NCI-H2081 treated with DMSO at 0.1 percent for 48 hours (cell line): ENCODE measurements around the gene COL3A1.

ENCODE experiments used
- DNase-seq: peaks from one replicate; lab custom pipeline; 2025; lab: John Stamatoyannopoulos, UW

COL3A1 gene

DNA sequence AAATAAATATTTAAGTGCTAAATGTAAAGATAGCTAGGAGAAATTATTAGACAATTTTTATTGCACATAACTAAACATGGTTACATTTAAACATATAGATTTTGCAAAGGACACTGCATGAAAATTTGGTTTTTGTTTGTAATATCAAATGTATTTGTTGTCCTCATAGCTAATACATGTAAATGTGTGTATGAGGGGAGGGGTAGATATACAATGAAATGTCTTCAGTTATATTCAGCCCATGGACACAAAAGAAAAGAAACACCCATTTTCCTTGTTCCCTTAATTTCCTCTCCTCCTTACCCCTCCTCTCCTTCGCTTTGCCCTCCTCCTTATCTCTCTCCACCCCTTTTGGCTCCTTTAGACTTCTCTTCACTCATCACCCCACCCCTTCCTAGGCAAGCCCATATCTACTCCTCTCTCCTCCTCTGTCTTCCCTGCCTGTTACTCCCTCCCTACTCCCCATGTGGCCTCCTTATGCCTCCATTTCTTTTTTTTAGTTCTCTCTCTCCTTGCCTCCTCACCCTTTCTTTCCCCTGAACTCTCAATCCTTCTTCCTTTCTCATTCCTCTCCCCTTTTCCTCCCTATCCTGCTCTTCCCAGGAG, 1.4 kb downstream of the COL3A1 start:
- DNase-seq: no peak

DNA sequence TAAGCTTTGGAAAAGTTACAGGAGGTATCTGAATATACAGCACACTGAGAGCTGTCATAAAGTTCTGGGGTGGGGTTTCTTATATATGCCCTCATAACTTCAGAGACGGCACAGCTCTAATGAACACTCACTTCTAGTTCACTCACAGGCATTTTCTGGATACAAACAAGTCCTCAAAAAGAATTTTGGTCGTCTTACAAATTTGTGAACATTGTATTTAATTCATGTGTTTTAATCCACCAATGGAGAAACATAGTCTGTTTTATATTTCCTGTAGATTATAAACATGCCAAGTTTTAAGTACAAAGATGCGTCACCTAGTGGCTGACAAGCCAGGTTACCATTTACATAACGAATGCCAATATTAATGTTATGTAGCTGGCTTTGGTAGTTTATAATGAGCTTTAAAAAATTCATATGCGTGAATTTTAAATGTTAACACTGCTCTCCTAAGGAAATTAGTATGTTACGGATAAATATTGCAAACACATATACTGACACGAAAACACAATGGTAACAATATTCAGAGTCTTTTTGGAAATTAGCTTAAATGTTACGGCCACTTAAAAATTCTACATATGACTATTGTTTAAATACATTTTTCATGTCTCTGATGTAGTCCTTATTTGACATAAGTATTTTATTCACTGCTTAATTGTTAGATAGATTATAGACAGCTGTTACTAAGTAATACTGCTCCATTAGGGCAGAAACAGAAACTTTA, 2.5 kb downstream of the COL3A1 start:
- no peak for DNase-seq

GRCh38 chr2:188977317-188977716, 3.1 kb downstream of the COL3A1 start:
- no peak for DNase-seq

DNA sequence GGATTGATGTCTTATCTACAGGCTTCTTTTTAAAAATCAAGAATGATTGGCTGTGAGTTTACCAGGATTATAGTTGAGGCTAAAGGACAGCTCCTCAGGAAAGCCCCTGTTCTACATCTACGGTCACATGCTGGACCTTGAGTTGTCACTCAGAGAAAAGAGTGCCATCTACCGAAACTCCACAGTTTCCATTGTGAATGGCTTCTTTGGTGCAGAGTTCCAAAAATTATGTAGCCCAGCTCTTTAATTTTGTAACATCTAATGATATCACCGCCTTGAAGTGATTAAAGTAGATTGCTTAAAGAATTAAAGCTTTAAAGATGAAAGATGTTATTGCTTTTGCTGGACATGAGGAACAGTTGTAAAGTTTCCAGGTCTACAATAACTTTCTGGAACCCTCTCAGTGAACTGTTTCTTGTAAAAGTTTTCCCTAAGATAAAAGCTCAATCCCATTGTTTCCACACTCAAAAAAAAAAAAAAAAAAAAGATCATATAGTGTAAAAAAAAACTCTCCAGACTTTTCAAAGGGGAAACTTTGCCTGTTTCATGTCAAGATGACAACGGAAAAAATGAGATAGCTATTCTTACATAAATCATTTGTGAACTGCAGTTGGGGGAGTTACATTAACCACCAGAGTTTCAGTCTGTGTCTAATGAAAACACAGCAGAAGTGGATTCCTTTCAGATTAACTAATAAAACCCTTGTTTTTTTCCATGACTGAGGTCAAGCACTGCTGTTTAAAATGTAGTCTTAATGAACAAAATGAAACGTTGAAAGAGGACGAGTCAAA, 4.3 kb downstream of the COL3A1 start:
- DNase-seq: no peak

DNA sequence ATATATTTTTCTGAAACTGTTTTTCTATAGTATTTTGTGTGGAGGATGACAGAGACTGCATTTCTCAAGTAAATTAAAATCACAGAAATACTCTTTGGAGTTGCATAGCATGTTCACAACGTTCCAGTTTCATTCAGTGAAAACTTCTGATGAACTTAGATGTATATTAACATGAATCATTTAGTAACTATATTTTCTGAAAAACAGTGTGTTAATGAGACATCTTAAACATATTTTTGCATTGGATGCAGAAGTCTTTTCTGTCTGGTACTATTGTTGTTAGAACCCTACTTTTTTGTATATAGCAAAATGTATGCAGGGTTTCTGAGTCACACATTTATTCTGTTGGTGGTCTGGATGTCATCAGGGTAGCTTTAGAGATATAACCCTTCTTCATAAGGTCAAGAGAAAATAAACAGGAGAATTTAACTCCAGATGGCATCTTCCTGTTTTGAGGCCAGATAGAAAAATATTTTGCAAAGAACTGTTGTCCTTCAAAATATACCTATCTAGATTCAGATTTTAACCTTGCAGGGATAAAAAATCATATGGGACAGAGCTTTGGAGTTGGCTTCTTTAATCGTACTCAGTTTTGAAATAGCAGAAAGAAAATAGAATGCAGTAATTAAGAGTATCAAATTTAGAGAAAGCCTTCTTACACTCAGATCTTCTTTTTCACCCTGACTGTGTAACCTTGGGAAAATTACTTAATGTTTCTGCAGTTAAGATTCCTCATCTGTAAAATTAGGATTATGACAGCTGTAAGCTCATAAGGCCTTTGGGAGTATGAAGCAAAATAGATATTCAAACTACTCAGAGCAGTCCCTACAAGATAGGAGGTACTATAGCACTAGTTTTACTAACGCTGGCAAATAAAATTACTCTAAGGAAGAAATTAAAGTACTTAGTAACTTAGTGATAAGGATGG, 5.3 kb downstream of the COL3A1 start:
- DNase-seq: no peak

DNA sequence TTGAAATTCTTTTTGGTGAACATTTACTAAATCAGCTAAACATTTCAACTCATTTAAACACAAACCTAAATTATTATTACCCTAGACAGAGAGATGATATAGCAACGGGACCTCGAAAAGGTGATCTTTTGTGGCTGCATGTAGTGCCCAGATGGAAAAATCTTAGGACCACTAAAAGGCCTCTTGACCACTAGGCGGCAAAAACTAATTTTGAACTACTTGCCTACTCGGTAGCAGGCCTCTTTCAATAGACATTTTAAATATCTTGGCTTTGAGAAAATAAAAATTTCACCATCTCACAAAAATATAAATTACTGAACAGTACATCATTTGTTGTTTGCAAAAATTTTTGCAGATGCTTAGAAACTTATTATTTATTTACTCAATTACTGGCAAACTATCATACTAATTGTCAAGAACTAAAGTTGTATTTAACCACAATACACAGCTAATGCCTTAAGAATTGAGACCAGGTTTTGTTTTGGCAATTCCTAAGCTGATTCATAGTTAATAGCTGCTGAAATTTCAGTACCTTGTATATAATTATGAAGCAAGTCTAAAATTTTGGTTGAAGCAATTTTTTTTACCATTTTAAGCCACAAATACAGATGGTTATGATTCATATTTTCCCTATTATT, 9.4 kb downstream of the COL3A1 start:
- DNase-seq: no peak

GRCh38 chr2:188984065-188984491, 9.9 kb downstream of the COL3A1 start:
- no peak for DNase-seq

DNA sequence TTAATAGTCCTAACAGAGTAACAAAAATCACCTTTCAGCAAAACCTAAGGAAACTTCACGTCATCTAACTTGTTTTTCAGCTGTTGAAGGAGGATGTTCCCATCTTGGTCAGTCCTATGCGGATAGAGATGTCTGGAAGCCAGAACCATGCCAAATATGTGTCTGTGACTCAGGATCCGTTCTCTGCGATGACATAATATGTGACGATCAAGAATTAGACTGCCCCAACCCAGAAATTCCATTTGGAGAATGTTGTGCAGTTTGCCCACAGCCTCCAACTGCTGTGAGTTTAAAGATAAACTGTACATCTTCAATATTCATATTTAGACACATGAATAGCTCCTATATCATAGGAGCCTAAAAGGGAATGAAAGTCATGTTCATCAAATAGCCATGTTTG, 10.5 kb downstream of the COL3A1 start:
- DNase-seq: no peak

- no peak for DNase-seq
Measured at GRCh38 chr2:188986839-188987238, 12.7 kb downstream of the COL3A1 start.

- DNase-seq: no peak
Measured at GRCh38 chr2:188993247-188993646, 19.1 kb downstream of the COL3A1 start.

DNA sequence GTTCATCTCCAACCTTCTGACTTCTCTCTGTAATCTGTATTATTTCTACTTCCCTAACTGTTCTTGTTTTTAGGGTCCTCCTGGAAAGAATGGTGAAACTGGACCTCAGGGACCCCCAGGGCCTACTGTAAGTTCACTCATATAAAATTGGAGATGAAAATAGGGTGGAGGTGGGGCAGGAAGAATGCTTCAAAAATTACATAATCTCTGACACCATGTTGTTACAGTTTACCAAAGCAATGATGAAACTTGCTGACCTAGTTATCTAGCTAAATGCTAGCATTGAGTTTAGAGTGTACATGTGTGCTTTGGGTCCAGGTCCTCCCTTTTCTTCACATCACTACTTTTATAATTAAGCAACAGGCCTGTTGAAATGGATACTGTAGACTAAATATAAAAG, 23.1 kb downstream of the COL3A1 start:
- no peak for DNase-seq

DNA sequence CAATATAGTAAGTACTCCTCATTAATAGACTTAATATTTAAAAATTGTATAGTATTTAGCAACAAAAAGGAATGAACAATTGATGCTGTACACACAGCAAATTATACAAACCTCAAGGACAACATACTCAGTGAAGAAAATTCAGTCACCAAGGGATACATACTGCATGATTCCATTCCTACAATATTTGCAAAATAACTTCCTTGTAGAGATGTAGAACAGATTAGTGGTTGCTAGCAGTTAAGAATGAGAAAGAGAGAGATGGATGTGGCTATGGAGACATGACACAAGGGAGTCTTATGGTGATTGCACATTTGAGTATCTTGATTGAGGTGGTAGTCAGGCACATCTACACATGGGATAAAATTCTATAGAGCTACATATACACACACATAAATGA, 26.0 kb downstream of the COL3A1 start:
- no peak for DNase-seq

DNA sequence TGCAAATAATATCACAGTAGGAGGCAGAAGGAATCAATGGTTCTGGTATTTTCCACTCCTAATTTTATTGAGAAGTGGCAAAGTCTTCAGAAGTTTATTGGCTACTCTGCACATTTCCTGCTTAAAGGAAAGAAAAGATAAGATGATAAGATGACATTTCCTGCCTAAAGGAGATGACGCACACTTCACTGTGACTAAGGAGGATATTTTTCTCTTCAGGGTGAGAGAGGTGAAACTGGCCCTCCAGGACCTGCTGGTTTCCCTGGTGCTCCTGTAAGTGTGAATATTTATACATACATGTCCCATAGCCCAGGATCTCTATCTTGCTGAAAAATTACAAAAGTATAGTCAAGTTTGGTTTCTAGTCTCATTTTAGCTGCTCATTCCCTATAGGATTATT, 27.9 kb downstream of the COL3A1 start:
- DNase-seq: no peak

- no peak for DNase-seq
Measured at GRCh38 chr2:189008555-189009262, 34.5 kb downstream of the COL3A1 start.

- DNase-seq: no peak
Measured at GRCh38 chr2:189010536-189010935, 36.4 kb downstream of the COL3A1 start.

DNA sequence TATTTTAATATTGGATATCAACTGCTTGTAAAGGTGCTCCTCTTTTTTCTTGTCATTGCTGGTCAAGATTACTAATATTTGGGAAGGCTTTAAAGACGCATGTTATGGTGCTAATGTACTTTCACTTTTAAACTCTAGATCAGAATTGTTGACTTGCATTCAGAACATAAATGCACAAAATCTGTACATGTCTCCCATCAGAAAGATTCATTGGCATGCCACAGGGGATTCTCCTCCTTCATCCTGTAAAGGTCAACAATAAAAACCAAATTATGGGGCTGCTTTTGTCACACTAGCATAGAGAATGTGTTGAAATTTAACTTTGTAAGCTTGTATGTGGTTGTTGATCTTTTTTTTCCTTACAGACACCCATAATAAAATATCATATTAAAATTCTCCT, 38.2 kb downstream of the COL3A1 start:
- DNase-seq: no peak

DNA sequence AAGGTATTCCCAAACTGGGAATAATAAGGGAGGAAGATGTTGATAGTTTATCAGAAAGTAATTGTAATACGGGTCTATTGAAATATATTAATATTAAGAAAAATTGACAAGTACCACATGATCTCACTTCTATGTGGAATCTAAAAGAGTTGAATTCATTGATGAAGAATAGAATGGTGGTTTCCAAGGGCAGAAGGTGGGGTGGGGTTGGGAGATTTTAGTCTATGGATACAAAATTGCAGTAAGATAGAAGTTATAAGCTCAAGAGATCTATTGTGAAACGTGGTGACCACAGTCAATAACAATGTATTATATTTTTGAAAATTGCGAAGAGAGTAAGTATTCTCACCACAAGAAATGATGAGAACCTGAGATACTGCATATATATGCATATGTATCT, 38.9 kb downstream of the COL3A1 start:
- no peak for DNase-seq

DNA sequence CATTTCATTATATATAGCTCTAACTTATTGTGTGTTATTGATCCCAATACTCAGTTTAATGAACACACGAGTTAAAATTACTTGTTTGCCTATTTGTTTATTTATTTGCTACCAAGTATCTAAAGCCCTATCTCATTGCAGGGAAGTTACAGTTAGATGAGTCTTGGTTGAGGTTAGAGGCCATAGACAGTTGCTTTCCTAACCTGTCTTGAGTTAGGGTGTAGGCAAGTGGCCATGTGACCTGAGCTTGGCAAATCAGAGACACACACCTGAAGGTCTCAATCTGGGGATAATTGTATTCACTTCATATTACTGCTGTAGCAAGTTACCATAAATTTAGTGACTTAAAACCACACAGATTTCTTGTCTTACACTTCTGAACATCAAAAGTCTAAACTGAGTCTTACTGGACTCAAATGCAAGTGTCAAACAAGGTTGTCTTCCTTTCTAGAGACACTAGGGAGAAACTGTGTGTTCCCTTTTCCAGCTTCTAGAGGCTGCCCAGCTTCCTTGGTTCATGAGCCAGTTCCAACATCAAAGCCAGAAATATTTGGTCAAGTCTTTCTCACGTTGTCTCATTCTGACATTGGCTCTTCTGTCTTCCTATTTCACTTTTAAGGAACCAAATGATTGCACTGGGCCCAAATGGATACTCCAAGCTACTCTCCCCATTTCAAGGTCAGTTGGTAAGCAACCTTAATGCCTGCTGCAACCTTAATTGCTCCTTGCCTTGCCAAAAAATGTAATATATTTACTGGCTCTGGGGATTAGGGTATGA, 39.7 kb downstream of the COL3A1 start:
- no peak for DNase-seq

GRCh38 chr2:189014449-189015138, 40.4 kb downstream of the COL3A1 start:
- no peak for DNase-seq

DNA sequence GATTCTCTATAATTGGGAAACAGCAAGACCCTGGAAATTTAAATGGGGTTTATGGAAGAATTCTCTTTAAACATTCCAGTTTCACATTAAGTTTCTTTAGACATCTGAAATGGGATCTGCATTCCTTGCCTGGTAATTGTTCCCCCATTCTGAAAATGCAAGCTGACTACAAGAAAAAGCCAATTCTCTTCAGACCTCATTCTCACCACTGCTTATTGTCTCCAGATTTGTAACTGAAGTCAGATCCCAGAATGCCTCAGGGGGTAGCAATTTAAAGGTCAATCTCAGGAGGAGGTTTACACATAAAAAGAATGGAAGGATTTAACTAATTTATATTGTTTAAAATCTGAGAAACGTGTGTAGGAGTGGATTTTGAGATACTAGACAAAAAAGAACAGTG, 41.2 kb downstream of the COL3A1 start:
- DNase-seq: no peak
